Activated CD4-positive, alpha-beta memory T cell treated with anti-CD3 and anti-CD28 coated beads, Interleukin-2, amount 10 ng/mL, durations not matched to agents 7 days and 5 days (primary cell): ENCODE data around the gene ENSA. TPM values are rescaled to one million over a fixed set of nuclear protein-coding genes. Genes with fewer than 3 reads are reported as not detected.
"Not testable (repeated sequence)": the region's sequence is repeated elsewhere in the genome, so short reads cannot be mapped to it uniquely, and the experiment has no call there.

Experiments used
- CTCF ChIA-PET: fragments of 350-600 bp; sonication (Branson Sonifier 250); formaldehyde crosslinking; loops from one replicate; lab custom pipeline; 2021; ENCODE audit warnings: antibody characterized with exemption, inconsistent platforms; lab: Charles Lee
- POLR2A ChIA-PET: fragments of 350-600 bp; sonication (Branson Sonifier 250); formaldehyde crosslinking; loops from one replicate; lab custom pipeline; 2021; ENCODE audit warnings: antibody characterized with exemption; lab: Charles Lee
- DNase-seq: peaks from one replicate; pipeline ENCODE4 v3.0.0-alpha.2; 2020
- H3K27ac Mint-ChIP-seq: one replicate; pipeline ENCODE4 v1.8.0; 2021; ENCODE audit warnings: mild to moderate bottlenecking, mixed read lengths
- H3K27me3 Mint-ChIP-seq: one replicate; pipeline ENCODE4 v1.8.0; 2021; ENCODE audit warnings: mixed read lengths
- H3K36me3 Mint-ChIP-seq: one replicate; pipeline ENCODE4 v1.8.0; 2021; ENCODE audit warnings: low read depth, mixed read lengths
- H3K4me1 Mint-ChIP-seq: one replicate; pipeline ENCODE4 v1.8.0; 2021; ENCODE audit warnings: mixed read lengths
- H3K4me3 Mint-ChIP-seq: one replicate; pipeline ENCODE4 v1.8.0; 2021; ENCODE audit warnings: mild to moderate bottlenecking, mixed read lengths
- H3K9me3 Mint-ChIP-seq: one replicate; pipeline ENCODE4 v1.8.0; 2021; ENCODE audit warnings: mixed read lengths
- total RNA-seq, 2 experiments: library from RNA; stranded (reverse); gene quantifications; one replicate each; pipeline ENCODE4 v1.2.3, GENCODE V29; 2021

Gene ENSA
- total RNA-seq, 2 experiments from 2014 or later: 221 to 223 TPM

- peaks cover 25% of the 10 kb centered on the region for H3K36me3 Mint-ChIP-seq
Measured at GRCh38 chr1:150602372-150602771, 27.0 kb downstream of the ENSA start.

GRCh38 chr1:150601540-150601939 is 27.9 kb downstream of the ENSA start:
- DNase-seq: no peak
- H3K36me3 Mint-ChIP-seq: peaks cover 23% of the 10 kb centered on the region
- H3K27me3 Mint-ChIP-seq: no peaks in the 10 kb centered on the region
- H3K27ac Mint-ChIP-seq: no peak overlapping the region
- H3K4me3 Mint-ChIP-seq: no peak overlapping the region
- H3K9me3 Mint-ChIP-seq: no peaks in the 10 kb centered on the region
- ChIA-PET POLR2A (interaction anchor here (0.9 kb wide), 1 partner anchor 22 kb away, joined by 4 read pairs; the partner anchor contains the start of gene MCL1), CTCF (interaction anchor here (0.7 to 1.8 kb wide), 2 partner anchors 41 to 370 kb away, joined by 3 to 6 read pairs; no protein-coding TSS in a partner anchor)
- peaks cover 22% of the 10 kb centered on the region for H3K4me1 Mint-ChIP-seq

More at GRCh38 chr1:150602372-150602771, 27.0 kb downstream of the ENSA start:
- H3K4me1 Mint-ChIP-seq: peaks cover 16% of the 10 kb centered on the region
- not testable (repeated sequence) for H3K27ac Mint-ChIP-seq, DNase-seq, H3K9me3 Mint-ChIP-seq, H3K27me3 Mint-ChIP-seq, H3K4me3 Mint-ChIP-seq
- POLR2A ChIA-PET: interaction anchor here (0.6 to 1.1 kb wide), 3 partner anchors 12 to 23 kb away, joined by 3 to 4 read pairs (median 4); partner anchors contain the start of gene MCL1
- CTCF ChIA-PET: interaction anchor here (0.9 to 1.8 kb wide), 3 partner anchors 23 to 69 kb away, joined by 3 to 6 read pairs (median 3); partner anchors contain the start of gene MCL1

GRCh38 chr1:150598346-150598745 is 31.1 kb downstream of the ENSA start:
- H3K27ac Mint-ChIP-seq, POLR2A ChIA-PET, CTCF ChIA-PET, H3K9me3 Mint-ChIP-seq, DNase-seq, H3K4me3 Mint-ChIP-seq, H3K27me3 Mint-ChIP-seq: not testable (repeated sequence)
- peaks cover 13% of the 10 kb centered on the region for H3K36me3 Mint-ChIP-seq
- peaks cover 19% of the 10 kb centered on the region for H3K4me1 Mint-ChIP-seq

GRCh38 chr1:150596976-150597375 is 32.4 kb downstream of the ENSA start:
- Mint-ChIP-seq H3K36me3 (peaks cover 10% of the 10 kb centered on the region), H3K4me3 (no peak overlapping the region), H3K27ac (peak overlapping the region; percentile 70), H3K9me3 (no peaks in the 10 kb centered on the region), H3K4me1 (peaks cover 19% of the 10 kb centered on the region), H3K27me3 (no peaks in the 10 kb centered on the region)
- ChIA-PET POLR2A (interaction anchor here (1.2 to 2.0 kb wide), 3 partner anchors 16 to 36 kb away, joined by 4 to 6 read pairs (median 5); partner anchors contain the start of gene MCL1), CTCF (no interaction called here)
- no peak for DNase-seq

GRCh38 chr1:150596095-150596892 is 33.1 kb downstream of the ENSA start:
- Mint-ChIP-seq H3K36me3 (peaks cover 10% of the 10 kb centered on the region), H3K27me3 (no peaks in the 10 kb centered on the region), H3K9me3 (no peaks in the 10 kb centered on the region), H3K4me3 (no peak overlapping the region), H3K4me1 (peaks cover 19% of the 10 kb centered on the region), H3K27ac (peak overlapping the region; percentile 70)
- CTCF ChIA-PET: no interaction called here
- POLR2A ChIA-PET: interaction anchor here (1.2 to 2.0 kb wide), 5 partner anchors 16 to 35 kb away, joined by 4 to 7 read pairs (median 6); partner anchors contain the start of gene MCL1
- DNase-seq: no peak

GRCh38 chr1:150582371-150582770 is 47.0 kb downstream of the ENSA start:
- no peaks in the 10 kb centered on the region for H3K27me3 Mint-ChIP-seq
- peaks cover 20% of the 10 kb centered on the region for H3K4me1 Mint-ChIP-seq
- ChIA-PET POLR2A (interaction anchor here (1.3 to 21.2 kb wide), 3 partner anchors 13 to 47 kb away, joined by 4 to 1377 read pairs (median 7); partner anchors contain the start of gene ENSA), CTCF (no interaction called here)
- no peak for DNase-seq
- no peaks in the 10 kb centered on the region for H3K9me3 Mint-ChIP-seq
- no peak overlapping the region for H3K27ac Mint-ChIP-seq
- no peak overlapping the region for H3K4me3 Mint-ChIP-seq
- peaks cover 26% of the 10 kb centered on the region for H3K36me3 Mint-ChIP-seq

- CTCF ChIA-PET, H3K27me3 Mint-ChIP-seq, H3K9me3 Mint-ChIP-seq, DNase-seq, H3K4me3 Mint-ChIP-seq, H3K27ac Mint-ChIP-seq: not testable (repeated sequence)
- POLR2A ChIA-PET: interaction anchor here (1.3 to 21.2 kb wide), 4 partner anchors 13 to 48 kb away, joined by 4 to 1377 read pairs (median 129); partner anchors contain the start of gene ENSA
- Mint-ChIP-seq H3K36me3 (peaks cover 30% of the 10 kb centered on the region), H3K4me1 (peaks cover 20% of the 10 kb centered on the region)
Measured at GRCh38 chr1:150581962-150582361, 47.5 kb downstream of the ENSA start.

GRCh38 chr1:150581437-150581836 is 48.0 kb downstream of the ENSA start:
- DNase-seq, H3K4me3 Mint-ChIP-seq, H3K9me3 Mint-ChIP-seq, H3K27ac Mint-ChIP-seq, H3K27me3 Mint-ChIP-seq: not testable (repeated sequence)
- POLR2A ChIA-PET: interaction anchor here (0.7 to 21.2 kb wide), 6 partner anchors 8 to 115 kb away, joined by 3 to 1377 read pairs (median 64); partner anchors contain the start of genes ENSA and GOLPH3L
- peaks cover 20% of the 10 kb centered on the region for H3K4me1 Mint-ChIP-seq
- H3K36me3 Mint-ChIP-seq: peaks cover 35% of the 10 kb centered on the region
- CTCF ChIA-PET: interaction anchor here (13.3 kb wide), 1 partner anchor 17 kb away, joined by 282 read pairs; no protein-coding TSS in a partner anchor

- ChIA-PET CTCF (interaction anchor here (13.3 kb wide), 1 partner anchor 17 kb away, joined by 282 read pairs; no protein-coding TSS in a partner anchor), POLR2A (interaction anchor here (0.7 to 21.2 kb wide), 8 partner anchors 8 to 116 kb away, joined by 3 to 1377 read pairs (median 16); partner anchors contain the start of genes ENSA and GOLPH3L)
- H3K27me3 Mint-ChIP-seq, H3K9me3 Mint-ChIP-seq, DNase-seq: not testable (repeated sequence)
- H3K4me1 Mint-ChIP-seq: peaks cover 20% of the 10 kb centered on the region
- H3K4me3 Mint-ChIP-seq: peak overlapping the region; percentile 82
- peak overlapping the region; percentile 84 for H3K27ac Mint-ChIP-seq
- H3K36me3 Mint-ChIP-seq: peaks cover 40% of the 10 kb centered on the region
Measured at GRCh38 chr1:150580966-150581365, 48.4 kb downstream of the ENSA start.

GRCh38 chr1:150579945-150580642 is 49.3 kb downstream of the ENSA start:
- DNase-seq: no peak
- Mint-ChIP-seq H3K27me3 (no peaks in the 10 kb centered on the region), H3K27ac (peak overlapping the region; percentile 84), H3K4me3 (peak overlapping the region; percentile 82), H3K9me3 (no peaks in the 10 kb centered on the region), H3K4me1 (peaks cover 19% of the 10 kb centered on the region), H3K36me3 (peaks cover 45% of the 10 kb centered on the region)
- ChIA-PET POLR2A (interaction anchor here (0.7 to 21.2 kb wide), 29 partner anchors 9 to 737 kb away, joined by 3 to 1377 read pairs (median 5); partner anchors contain the start of genes ARNT, CTSS, ENSA and GOLPH3L), CTCF (interaction anchor here (0.8 to 13.3 kb wide), 11 partner anchors 9 to 400 kb away, joined by 3 to 282 read pairs (median 4); partner anchors contain the start of genes ENSA and GOLPH3L)

GRCh38 chr1:150579110-150579944 is 50.1 kb downstream of the ENSA start, which contains the start of gene MCL1:
TSS of gene MCL1 (minus strand) at chr1:150579610. CDS start at chr1:150579530, 80 bp downstream.
- CTCF ChIA-PET: interaction anchor here (0.8 to 13.3 kb wide), 11 partner anchors 9 to 401 kb away, joined by 3 to 282 read pairs (median 4); partner anchors contain the start of genes ENSA and GOLPH3L

More at GRCh38 chr1:150579110-150579944, 50.1 kb downstream of the ENSA start, which contains the start of gene MCL1:
- Mint-ChIP-seq H3K4me1 (peaks cover 26% of the 10 kb centered on the region), H3K4me3 (peak within 1 kb of the TSS; percentile 98), H3K27ac (peak within 1 kb of the TSS; percentile 97), H3K9me3 (no peaks in the 10 kb centered on the region), H3K36me3 (peaks cover 53% of the 10 kb centered on the region), H3K27me3 (no peaks in the 10 kb centered on the region)
- POLR2A ChIA-PET: interaction anchor here (0.7 to 21.2 kb wide), 31 partner anchors 10 to 736 kb away, joined by 3 to 1377 read pairs (median 5); partner anchors contain the start of genes ARNT, CTSS, ENSA and GOLPH3L
- peak; percentile 93 for DNase-seq
